HG03097 (cell line): ENCODE measurements around the gene ETV6.
A peak's percentile ranks its signal among the peaks of the same experiment; 100 is the strongest.

ENCODE experiments used
- ATAC-seq: cut with Tn5 transposase; IDR thresholded peaks from one replicate; pipeline ENCODE4 v1.9.1; 2021; ENCODE audit not compliant: unreplicated experiment, low FRiP score

Gene ETV6

DNA sequence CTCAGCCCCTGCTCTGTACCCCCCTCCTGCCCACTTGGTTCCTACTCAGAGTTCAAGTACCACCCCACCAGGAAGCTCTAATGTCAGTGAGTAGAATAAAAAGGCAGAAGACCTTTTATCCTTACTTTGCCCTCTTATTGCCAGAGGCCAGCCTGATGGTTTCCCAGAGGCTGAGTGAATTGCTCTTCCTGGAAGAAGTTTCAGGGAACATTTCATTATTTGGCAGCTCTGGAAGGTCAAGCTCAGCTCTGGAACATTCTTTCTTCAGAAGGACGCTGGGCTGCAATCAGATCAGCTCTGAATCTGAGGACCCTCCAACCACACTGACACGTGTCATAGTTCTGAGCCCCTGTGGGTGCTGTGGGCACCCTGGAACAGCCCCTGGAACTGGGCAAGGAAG, 188.9 kb downstream of the ETV6 start:
- no peak for ATAC-seq

DNA sequence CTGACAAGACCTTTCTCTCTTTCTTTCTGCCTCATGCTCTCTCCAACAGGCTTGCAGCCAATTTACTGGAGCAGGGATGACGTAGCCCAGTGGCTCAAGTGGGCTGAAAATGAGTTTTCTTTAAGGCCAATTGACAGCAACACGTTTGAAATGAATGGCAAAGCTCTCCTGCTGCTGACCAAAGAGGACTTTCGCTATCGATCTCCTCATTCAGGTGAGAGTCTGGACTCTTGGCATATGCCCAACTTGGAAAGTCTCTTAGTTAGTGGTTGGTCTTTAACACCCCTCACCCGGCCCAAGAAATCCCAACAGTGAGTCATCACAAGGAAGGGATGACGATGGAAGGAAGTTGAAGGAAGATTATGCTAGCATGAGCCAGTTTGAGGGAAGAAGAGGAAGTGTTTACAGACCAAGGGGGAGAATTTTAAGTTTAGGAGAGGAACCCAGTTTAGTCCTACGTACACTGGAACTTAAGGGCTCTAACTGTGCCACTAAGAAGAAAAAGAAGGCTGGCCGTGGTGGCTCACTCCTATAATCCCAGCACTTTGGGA, 189.7 kb downstream of the ETV6 start:
- ATAC-seq: no peak

DNA sequence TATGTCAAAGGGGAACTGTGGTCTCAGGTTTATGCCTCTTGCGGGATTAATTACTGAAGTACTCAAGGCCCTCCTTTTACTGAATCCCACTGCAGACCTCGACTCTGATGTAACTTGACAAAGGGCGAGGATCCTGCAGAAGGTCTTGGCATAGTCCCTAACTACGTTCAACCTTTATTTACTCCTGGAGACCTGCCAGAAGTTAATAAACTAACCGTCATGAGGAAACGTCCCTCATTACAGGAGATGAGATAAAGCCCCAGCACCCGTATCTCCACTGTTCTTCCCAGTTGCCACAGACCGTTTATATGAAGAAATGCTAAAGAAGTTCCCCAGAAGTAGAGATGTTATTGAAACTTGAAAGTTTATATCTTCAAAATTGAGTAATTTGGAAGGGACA, 190.9 kb downstream of the ETV6 start:
- ATAC-seq: no peak

DNA sequence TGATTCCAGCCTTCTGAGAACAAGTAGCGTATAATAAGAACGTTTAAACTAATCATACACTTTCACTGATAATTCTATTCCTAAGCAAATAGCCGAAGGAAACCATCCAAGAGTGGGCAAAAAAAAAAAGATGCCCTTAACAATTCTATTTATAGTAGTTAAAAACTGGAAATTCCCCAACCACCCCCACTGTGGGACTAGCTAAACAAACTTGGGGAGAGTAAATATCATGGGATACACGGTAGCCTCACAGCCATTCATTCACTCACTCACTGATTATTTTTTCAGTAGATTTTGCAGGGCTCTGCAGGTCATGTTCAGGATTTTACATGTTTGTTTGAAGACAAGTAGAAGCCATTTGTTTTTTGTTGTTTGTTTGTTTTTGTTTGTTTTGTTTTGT, 197.0 kb downstream of the ETV6 start:
- ATAC-seq: no peak

DNA sequence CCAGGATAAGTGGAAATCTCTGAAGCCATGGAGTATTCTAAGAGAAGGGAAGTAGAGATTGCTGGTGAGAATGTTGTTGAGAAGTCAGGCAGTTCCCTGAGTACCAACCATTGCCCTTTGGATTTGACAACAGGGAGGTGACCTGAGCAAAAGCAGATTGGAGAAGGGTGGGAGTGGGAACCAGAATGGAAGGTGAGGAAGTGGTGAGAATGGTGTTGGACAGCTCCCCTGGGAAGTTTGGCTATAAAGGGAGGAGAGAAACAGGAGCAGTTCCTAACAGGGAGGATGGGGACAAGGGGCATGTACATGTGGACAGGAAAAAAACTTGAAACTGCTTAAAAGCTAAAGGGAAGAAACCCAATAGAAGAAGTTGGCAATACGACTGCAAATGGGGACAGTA, 198.1 kb downstream of the ETV6 start:
- no peak for ATAC-seq

DNA sequence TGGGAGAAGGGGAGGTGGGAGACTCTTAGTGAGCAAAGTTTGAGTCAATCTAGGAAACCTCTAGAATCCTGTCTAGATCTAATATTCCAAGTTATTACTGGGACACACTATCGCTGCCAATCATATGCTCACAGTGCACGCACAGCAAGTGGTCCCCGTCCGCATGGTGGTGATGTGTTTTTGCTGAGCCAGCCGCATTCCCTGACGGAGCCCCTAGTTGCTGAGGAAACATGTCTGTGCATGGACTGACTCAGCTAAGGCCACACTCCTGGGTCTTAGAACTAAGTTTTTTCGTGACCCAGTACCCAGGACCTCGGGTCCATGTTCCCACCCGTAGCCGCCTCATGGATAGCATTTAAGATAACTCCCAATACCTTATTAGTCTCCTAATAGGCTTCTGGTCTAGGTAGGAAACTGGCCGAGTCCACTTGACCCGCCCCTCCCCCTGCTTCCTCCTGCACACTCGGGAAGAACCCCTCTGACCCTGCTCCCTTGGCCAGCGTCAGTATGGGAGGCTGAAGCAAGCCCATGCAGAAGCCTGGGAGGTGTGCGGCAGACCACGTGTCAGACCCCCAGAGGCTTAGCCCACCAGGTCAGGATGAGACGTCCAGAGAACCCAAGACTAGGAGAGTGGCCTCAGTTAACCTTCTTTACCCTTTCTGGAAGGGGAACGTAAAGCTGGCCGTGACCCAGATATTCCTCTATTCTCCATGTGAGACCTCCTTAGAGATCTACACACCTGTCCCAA, 200.5 kb downstream of the ETV6 start:
- no peak for ATAC-seq

DNA sequence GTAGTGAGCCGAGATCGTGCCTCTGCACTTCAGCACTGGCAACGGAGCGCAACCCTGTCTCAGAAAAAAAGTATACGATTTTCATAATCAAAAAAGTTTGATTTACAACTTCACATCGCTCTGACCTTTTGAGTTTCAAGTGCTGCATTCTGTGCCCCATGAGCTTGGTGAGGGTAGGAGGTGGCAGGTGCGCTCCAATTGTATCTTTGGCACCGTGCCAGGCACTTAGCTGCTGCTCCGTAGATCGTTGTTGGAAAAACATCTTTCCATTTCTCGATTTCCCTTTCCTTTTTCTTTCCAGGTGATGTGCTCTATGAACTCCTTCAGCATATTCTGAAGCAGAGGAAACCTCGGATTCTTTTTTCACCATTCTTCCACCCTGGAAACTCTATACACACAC, 203.7 kb downstream of the ETV6 start:
- no peak for ATAC-seq

DNA sequence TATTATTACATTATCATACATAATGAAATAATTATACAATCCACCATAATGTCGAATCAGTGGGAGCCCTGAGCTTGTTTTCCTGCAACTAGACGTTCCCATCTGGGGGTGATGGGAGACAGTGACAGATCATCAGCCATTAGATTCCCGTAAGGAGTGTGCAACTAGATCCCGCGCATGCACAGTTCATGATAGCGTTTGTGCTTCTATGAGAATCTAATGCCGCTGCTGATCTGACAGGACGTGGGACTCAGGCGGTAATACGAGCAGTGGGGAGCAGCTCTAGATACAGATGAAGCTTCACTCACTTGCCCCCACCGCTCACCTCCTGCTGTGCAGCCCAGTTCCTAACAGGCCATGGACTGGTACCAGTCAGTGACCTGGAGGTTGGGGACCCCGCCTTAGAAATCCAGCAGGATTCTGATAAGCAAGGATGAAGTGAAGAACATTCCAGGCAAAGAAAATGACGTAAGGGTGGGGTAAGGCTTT, 204.6 kb downstream of the ETV6 start:
- no peak for ATAC-seq

DNA sequence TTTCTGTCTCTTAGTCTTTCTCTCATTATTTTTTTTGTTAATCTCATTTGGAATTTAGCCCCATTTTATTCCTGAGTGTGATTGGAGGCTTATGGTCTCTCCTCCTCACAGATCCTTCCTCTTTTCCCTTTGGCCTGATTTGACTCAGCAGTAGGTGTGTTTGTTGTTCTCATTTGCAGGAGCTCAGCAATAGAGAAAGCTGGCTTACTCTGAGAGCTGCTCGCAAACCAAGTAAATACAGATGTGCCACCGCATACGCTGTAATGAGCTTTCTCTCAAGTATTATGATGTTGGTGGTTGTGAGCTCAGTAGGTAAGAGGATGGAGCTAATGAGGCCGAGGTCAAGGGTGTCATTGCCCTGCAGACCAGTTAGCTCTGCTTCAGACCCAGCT, 206.5 kb downstream of the ETV6 start:
- ATAC-seq: peak; percentile 64

DNA sequence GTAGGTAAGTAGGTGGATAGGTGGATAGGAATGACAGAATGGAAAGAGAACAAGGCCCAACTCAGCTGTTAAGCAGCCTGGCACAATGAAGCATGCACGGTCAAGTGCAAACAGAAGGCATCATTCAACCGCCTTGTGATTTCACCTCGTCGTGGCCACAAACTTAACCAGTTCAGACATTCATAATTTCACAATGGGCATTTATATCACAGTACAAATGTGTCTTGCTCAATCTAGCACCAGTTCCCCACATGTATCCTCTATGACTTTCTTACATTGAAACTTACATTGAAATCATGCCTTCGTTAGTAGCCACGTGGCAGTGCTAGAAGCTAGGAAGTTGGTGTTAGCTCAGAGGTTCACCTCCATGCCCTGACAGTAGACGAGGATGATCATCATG, 207.5 kb downstream of the ETV6 start:
- ATAC-seq: no peak

DNA sequence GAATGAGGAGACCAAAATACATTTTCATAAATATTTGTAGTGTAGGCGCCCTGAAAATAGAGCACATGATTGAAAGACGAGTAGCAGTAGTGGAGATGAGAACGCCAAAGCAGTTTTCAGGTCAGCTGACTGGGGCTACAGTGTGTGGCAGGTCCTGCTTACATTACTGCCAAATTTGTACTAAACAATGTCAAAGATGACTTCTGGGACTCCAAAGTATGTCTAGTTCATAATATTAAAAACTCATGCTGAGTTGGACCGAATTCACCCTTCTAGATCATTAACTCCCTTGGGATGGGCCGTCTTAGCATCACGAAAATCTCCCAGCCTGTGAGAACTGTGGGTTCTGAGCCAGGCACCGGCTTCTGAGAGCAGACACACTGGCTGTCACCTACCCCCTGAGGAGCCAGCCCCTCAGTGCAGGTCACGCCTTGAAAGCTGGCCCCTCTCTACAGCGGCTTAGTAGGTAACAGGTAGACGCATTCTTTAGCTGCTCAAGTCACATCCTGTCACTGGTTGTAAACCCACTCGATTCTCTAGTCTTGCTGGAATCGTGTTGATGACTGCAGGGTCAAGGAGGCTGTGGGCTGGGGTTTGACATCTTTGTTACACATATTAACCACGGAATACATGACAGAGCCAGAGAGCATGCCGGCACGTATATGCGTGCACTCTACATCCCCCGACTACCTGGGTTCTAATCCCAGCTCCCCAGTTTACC, 210.4 kb downstream of the ETV6 start:
- ATAC-seq: no peak

DNA sequence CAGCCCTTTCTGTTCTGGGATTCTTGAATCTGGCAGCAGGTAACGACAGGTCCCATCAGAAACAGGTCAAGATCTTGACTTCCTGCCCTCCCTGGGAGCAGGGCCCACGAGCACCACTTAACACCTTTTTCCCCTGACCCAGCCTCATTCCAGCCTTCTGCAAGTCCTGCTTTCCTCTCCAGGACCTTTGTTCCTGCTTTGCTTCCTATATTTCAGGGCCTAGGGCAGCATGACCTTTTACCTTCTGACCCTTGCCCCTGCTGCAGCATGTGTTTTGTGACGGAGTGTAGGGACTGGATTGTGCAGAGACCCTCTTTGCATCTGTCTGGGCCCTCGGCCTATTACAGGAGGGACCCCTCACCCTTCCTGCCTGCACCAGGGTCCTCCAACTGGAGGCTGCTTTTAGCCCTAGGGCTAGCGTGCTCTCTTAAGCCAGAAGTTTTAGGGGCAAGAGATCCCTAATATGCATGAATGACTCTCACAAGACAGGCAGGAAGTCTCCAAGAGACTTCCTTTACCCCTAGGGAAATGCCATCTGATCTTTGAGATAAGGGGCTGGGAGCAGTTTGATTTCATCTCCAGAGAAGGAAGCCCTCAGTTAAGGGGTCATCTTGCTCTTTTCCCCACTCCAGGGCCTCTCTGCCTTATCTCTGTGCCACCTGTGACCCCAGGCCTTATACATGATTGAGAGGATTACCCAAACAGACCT, 211.8 kb downstream of the ETV6 start:
- ATAC-seq: no peak

DNA sequence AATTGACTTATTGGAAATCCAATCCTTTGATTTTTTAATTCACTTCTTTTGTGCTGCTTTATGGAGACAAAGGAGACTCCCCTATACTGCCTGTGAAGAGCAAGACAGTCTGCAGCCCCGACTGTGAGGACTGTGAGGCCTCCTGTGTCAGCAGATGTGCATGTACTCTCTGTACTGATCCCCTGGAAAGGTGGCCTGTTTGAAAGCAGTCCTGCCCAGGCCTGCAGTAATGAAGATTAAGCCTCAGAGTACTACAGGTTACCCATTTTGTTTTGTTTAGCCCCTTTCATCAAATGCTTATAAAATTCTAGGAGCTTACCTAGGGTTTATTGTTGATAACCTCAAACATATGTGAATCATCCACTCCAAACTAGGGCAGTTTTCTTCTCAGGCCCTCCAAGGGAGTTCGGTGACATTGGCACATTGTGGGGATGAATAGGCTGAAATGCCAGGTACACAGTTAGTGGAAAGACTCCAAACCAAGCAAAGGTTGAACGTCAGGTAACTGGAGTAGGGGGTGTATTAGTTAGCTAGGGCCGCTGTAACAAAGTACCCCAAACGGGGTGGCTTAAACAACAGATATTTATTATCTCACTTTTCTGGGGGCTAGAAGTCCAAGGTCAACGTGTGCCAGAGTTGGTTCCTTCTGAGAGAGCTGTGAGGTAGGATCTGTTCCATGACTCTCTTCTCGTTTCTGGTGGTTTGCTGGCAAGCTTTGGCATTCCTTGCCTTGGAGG, 212.6 kb downstream of the ETV6 start:
- ATAC-seq: no peak

DNA sequence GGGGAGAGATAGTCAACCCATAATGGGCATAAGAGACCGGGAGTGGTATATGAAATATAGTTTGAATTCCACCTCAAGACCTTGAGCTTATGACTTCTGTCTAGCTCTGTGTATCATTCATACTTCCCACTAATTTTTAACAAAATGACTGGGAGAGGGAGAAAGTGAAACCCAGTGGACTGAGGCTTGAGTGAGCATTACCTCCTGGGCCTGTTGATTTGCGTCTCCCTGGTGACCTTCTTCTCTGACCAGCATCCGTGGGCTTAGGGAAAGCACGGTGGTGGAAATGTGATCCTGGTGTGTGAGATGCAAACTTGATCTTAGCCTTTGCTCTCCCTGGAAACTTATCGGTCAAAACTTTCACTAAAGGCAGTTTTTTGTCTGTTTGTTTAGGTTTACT, 213.3 kb downstream of the ETV6 start:
- ATAC-seq: peak; percentile 63

DNA sequence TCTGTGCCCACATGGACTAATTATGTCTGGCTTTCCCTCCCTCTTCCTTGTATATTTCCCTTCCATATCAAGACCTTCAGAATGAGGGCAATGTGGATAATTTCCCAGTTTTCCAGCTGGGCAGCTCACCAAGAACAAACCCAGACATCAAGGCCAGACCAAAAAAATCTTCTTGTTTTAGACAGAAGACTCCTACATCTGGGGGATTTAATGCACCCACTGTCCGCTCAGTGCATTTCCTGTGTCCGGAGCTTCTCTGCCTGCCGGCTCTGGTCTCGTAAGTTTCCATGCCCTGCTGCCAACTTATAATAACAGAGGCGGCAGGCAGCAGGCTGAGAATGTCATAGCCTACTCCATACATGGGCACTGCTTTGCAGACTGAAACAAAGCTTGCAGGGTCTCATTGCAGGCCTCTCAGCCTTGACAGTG, 214.0 kb downstream of the ETV6 start:
- ATAC-seq: no peak

DNA sequence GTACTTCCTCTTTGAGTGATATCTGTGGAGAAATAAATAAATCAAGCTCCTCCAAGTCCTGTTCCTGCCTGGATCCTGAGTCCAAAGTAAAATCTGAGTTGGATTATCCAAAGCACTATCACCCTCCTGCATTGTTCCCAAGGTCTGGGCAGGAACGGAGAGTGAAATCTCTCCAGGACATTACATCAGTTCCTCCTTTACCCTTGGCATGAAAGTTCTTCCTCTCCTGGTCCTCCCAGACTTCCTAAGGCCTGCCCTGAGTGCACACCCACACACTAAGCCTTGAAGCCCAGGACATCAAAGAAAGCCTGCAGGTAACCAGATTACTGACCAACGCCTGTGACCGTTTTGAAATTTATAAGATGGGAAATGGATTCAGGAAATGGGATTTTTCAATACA, 214.5 kb downstream of the ETV6 start:
- no peak for ATAC-seq

DNA sequence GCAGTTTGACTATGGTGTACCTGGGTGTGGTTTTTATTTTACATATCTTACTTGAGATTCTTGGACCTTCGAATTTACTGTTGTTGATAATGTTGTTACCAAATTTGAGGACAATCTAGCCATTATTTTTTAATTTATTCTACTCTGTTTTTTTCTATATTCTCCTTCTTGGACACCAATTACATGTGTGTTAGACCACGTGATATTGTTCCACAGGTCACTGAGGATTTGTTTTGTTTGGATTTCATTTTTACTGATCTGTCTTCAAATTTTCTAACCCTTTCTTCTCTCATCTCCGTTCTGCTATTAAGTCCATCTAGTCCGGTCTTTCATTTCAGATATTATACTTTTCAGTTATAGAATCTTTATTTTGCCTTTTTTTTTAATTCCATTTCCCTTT, 216.3 kb downstream of the ETV6 start:
- no peak for ATAC-seq

DNA sequence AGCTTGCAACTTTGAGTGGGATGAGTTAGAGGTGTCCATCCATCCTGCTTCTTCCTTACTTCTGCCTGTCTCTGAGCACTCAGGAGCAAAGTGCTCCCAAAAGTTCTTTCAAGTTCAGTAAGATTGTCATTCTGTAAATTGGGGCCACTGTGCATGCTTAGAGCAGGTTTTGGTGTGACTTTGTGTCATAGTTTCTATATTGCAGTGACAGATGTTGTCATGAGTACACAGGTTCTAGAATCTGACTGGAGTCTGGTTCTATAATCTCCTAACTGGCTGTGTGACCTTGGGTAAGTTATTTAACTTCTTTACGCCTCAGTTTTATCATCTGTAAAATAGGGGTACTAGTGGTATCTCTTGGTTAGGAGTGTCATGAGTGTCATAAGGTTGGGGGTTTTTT, 218.6 kb downstream of the ETV6 start:
- no peak for ATAC-seq

DNA sequence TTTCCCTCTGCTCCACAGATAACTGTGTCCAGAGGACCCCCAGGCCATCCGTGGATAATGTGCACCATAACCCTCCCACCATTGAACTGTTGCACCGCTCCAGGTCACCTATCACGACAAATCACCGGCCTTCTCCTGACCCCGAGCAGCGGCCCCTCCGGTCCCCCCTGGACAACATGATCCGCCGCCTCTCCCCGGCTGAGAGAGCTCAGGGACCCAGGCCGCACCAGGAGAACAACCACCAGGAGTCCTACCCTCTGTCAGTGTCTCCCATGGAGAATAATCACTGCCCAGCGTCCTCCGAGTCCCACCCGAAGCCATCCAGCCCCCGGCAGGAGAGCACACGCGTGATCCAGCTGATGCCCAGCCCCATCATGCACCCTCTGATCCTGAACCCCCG, 219.9 kb downstream of the ETV6 start:
- no peak for ATAC-seq

DNA sequence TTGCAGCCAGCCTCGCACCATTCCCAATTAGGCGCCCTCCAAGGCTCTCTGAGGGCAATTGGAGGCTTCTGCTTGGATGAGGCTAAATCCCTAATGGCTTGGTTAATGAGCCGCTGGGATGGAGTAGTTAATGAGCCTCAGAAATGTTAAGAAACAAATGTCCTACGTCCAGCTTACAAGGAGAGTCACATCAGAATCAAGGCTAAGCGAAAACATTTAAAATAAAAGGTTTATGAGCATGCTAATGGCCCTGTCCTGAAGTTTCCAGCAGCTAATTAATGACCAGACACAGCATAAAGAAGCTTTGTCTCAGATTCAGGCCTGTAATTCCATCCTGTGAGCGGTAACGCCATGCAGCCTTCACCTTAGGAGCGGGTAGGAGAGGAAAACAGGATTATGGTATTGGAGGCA, 220.6 kb downstream of the ETV6 start:
- no peak for ATAC-seq

DNA sequence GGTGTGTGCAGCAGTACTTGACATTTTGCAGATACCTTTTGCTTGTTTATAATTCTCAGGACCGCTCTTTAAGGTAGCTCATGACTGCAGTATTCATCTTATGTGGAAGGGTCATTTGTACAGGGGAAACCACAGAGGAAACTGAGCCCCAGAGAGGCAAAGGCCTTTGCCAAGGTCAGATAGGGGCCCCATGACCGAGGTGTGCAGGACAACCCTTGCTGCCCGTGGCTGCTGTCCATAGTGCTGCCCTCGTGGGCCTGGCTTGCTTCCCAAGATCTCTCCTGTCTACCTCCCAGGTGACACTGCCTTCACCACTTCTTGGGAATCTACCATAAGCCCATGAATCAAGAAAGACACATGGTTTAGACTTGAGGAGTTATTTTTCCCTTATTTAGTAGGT, 222.6 kb downstream of the ETV6 start:
- ATAC-seq: no peak
